ENCODE measurements around the gene ARSI.

Gene ARSI

GRCh38 chr5:150278046-150278730 is 24.5 kb downstream of the ARSI start:
- no peak overlapping the region for H3K4me3 ChIP-seq (ENCODE audit: low read depth, low read length)
- TF ChIP-seq CTCF (IDR thresholded peaks at IDR 0.05; ENCODE audit: low read depth, low read length) = no peak

GRCh38 chr5:150277043-150277442 is 25.7 kb downstream of the ARSI start:
- TF ChIP-seq CTCF (IDR thresholded peaks at IDR 0.05; ENCODE audit: low read depth, low read length) = no peak
- H3K4me3 ChIP-seq (ENCODE audit: low read depth, low read length) = no peak overlapping the region

- TF ChIP-seq CTCF (IDR thresholded peaks at IDR 0.05; ENCODE audit: low read depth, low read length) = no peak
- no peak overlapping the region for H3K4me3 ChIP-seq (ENCODE audit: low read depth, low read length)
Observed at GRCh38 chr5:150274811-150275210, 27.9 kb downstream of the ARSI start.

GRCh38 chr5:150272531-150272930 is 30.2 kb downstream of the ARSI start:
- peak; percentile 71 for TF ChIP-seq CTCF (IDR thresholded peaks at IDR 0.05; ENCODE audit: low read depth, low read length)
- no peak overlapping the region for H3K4me3 ChIP-seq (ENCODE audit: low read depth, low read length)

- no peak overlapping the region for H3K4me3 ChIP-seq (ENCODE audit: low read depth, low read length)
- TF ChIP-seq CTCF (IDR thresholded peaks at IDR 0.05; ENCODE audit: low read depth, low read length) = no peak
Observed at GRCh38 chr5:150271923-150272322, 30.8 kb downstream of the ARSI start.

GRCh38 chr5:150271296-150271692 is 31.4 kb downstream of the ARSI start:
- no peak overlapping the region for H3K4me3 ChIP-seq (ENCODE audit: low read depth, low read length)
- TF ChIP-seq CTCF (IDR thresholded peaks at IDR 0.05; ENCODE audit: low read depth, low read length) = no peak

GRCh38 chr5:150270541-150271295 is 32.0 kb downstream of the ARSI start:
- no peak for TF ChIP-seq CTCF (IDR thresholded peaks at IDR 0.05; ENCODE audit: low read depth, low read length)
- no peak overlapping the region for H3K4me3 ChIP-seq (ENCODE audit: low read depth, low read length)

Data from WI38 (cell line).